ENCODE data around the gene SSRP1.
A peak's percentile ranks its signal among the peaks of the same experiment; 100 is the strongest.
"Not testable (repeated sequence)": the region's sequence is repeated elsewhere in the genome, so short reads cannot be mapped to it uniquely, and the experiment has no call there.

The SSRP1 gene, protein sequence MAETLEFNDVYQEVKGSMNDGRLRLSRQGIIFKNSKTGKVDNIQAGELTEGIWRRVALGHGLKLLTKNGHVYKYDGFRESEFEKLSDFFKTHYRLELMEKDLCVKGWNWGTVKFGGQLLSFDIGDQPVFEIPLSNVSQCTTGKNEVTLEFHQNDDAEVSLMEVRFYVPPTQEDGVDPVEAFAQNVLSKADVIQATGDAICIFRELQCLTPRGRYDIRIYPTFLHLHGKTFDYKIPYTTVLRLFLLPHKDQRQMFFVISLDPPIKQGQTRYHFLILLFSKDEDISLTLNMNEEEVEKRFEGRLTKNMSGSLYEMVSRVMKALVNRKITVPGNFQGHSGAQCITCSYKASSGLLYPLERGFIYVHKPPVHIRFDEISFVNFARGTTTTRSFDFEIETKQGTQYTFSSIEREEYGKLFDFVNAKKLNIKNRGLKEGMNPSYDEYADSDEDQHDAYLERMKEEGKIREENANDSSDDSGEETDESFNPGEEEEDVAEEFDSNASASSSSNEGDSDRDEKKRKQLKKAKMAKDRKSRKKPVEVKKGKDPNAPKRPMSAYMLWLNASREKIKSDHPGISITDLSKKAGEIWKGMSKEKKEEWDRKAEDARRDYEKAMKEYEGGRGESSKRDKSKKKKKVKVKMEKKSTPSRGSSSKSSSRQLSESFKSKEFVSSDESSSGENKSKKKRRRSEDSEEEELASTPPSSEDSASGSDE

DNA sequence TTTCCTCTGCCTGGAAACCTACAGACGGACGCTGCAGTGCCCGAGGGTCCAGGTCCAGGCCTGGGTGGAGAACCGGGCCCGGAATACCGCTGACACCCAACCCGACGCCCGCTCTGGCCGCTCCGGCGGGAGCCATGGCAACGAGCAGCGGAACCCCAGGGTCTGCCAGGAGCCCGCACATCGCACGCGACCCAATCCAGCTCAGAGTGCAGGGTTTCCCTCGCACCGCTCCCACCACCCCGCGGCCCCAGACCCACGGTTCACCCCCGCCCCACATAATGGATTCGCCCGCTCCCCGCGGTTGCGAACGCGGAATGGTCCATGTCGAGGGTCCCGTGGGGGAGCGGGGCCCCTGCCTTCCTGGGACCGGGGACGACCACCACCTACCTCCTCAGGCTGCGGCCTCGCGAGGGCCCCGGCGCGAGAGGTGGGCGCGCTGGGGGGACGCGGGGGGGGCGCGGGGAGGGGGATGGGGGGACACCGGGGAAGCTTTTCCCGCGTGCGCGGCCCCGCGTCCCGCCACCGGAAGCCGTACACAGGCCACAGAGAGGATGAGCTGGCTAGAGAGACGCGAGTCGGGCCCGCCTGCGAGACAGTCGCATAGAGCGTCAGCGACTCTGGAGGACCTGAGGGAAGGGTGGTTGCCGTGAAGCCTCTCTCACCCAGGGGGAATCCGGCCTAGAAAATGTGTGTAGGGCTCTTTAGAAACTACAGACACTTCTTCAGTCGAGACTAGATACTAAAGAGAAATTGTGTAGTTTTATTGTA, at the start of gene SSRP1:
Gene SSRP1 (minus strand): TSS at position 550 of the 768 bp plus-strand sequence. CDS start 771 bp downstream, outside the sequence.
- DNase-seq = peak; percentile 91

DNA sequence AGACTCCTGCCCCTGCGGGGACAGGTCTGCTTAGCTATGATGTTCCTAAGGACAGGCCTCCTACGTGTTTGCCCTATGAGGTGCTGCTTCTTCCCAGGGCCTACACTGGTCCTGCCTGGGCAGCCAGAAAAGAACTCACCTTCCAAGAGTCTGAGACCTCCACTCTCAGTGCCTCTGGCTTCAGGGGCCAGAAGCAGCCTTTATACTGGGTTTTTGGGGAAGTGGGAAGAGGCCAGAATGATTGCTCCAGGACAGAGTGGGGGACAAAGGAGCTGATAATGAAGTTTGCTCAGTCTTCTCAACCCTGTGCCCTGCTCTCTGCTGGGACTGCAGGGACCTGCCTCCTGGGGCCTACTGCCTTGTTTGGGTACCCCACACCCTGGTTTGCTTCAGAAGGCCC, 45.3 kb upstream of the SSRP1 start, which contains the start of gene PRG3:
Gene PRG3 (minus strand): TSS at position 176 of the 400 bp plus-strand sequence. CDS start 442 bp downstream, outside the sequence.
- no peak for DNase-seq

- DNase-seq = no peak
These were observed 44.0 kb upstream of the SSRP1 start for GRCh38 chr11:57379732-57380131.

DNA sequence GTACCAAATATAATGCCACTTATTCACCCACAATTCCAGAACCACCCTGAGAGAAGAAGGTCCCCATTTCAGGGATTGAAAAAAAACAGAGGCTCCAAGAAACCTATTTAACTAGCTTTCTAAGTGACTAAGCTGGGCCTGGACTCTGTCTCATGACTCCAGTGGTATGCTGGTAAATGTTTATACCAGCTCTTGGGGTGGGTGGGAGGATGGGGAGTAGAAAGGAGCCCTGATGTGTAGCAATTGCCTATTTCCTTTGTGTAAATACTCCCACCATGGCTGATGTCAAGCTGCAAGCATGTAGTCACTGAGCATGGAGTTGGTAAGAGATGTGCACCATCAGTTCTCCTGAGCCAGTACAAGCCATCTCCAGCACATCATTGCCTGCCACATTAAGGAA, 42.5 kb upstream of the SSRP1 start:
- DNase-seq = no peak

GRCh38 chr11:57377107-57377506, 41.4 kb upstream of the SSRP1 start:
- DNase-seq = no peak

- DNase-seq = no peak
These were observed 40.7 kb upstream of the SSRP1 start for GRCh38 chr11:57376095-57377090.

- no peak for DNase-seq
These were observed 39.8 kb upstream of the SSRP1 start for GRCh38 chr11:57375490-57375889.

GRCh38 chr11:57374966-57375365, 39.3 kb upstream of the SSRP1 start:
- DNase-seq = no peak

DNA sequence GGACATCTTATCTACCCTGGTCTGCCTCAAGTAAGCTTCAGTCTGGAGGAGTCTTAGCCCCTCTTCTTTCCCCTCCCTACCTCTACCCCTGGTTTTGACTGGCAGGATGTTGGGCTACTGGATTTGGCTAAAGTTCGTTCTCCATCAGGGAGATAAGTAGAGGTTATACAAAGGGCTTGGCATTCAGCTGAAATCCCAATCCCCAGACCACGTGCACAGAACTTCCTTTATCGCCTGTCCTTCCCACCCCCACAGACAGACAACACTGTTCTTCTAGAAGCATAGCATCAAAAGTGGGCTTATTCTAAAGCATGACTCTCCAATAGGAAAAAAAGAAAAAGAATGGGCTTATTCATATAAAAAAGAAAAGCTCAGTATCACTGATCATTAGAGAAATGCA, 37.5 kb upstream of the SSRP1 start:
- no peak for DNase-seq

DNA sequence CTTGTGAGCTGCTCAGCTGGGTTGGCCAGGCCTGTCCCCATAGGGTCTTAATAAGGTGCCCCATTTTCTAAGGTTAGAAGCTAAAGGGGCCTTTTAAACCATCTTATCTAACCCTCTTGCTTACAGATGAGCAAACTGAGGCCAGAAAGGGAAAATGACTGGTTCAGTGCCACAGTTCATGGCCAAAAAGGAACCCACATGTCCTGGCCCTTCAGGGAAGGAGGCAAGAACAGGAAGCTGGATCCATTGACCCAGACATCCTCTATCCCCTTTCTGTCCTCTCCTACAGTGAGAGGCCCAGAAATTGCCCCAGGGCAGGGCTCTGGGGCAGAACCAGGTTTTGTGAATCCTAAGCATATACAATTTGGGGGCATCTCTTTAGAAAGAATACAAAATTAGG, 35.2 kb upstream of the SSRP1 start:
- no peak for DNase-seq

DNA sequence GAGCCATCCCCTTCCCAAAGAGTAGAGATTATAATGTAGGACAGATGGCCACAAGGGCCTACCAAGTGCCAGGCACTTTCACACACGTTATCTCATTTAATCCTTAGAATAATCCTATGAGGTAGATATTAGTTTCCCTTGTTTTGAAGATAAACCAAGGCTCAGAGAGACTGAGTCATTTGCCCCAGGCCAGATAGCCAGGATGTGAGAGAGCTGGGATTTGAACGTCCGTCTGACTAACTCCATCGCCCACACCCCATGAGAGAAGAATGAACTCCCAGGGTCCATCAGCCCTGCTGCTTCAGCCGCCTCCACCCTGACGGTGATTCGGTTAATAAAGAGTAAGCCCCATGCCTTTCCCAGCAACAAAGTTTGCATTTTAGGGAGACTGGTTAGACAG, 34.6 kb upstream of the SSRP1 start:
- DNase-seq = no peak

DNA sequence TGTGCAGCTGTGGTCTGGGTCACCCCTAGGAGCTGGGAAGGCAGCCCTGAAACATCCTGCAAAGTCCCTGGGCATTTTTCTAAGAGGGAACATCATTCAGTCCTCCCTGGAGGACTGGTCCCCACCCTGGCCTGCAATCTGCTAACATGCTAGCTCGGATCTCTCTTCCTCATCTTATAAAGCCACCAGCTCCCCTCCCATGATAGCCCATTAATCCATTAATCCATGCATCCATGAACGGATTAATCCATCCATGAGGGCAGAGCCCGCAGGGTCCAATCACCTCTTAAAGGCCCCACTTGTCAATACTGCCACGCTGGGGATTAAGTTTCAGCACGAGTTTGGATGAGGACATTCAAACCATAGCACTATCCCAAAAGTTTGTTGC, 33.1 kb upstream of the SSRP1 start:
- no peak for DNase-seq

- DNase-seq = no peak
These were observed 32.6 kb upstream of the SSRP1 start for GRCh38 chr11:57368106-57368844.

DNA sequence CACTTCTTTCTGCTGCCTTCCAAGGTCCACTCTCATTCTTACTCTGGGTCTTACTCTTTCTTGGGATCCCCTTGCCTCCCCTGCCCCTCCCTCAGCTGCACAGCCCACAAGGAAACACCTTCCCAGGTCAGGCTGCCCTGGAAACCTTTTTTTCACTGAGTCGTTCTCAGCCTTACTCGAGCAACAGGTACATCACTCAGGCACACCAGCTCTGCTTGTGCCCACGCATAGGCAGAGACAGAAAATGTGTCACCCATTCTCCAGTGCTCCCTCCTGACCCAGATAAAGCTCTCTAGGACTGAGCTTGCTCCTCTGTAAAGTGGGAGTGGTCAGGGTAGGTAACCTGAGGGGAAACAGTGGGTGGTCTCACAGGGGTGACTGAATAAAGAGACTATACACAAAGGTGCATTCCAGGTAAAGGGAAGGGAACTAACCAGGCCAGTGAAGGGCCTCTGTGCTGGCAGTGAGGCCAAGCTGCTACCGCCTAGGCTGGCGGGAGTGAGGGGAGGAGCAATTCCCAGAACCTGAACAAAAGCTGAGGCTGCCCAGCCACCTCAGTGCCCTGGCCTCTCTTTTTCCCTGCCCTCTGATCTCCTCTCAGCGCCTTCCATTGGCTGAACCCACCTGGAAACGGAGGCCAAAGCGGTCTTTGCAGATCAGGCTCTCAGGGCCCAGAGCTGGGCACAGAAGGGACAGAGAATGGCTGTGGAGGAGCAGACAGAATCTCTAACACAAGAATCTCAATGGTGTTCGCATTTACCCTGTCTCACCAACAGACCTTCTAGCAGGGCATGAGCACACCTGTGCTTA, 29.4 kb upstream of the SSRP1 start:
- no peak for DNase-seq

- no peak for DNase-seq
These were observed 27.7 kb upstream of the SSRP1 start for GRCh38 chr11:57363131-57364080.

DNA sequence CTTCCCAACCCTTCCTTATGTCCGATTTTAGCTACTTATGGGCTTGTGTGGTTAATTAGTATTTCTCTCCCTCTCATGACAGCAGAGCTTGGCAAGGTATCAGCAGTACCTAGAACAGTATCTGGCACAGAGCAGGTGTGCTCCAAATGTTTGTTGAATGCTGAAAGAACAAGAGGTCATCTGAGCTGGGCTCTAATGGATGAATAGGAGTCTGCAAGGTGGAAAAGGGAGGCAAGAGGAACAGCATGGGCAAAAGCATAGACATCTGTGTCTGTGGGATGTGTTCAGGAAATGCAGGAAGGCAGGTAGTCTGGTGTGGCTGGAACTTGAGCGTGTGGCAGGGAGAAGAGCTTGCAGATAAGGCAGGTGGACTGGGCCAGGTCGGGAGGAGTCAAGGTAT, 26.2 kb upstream of the SSRP1 start:
- no peak for DNase-seq

DNA sequence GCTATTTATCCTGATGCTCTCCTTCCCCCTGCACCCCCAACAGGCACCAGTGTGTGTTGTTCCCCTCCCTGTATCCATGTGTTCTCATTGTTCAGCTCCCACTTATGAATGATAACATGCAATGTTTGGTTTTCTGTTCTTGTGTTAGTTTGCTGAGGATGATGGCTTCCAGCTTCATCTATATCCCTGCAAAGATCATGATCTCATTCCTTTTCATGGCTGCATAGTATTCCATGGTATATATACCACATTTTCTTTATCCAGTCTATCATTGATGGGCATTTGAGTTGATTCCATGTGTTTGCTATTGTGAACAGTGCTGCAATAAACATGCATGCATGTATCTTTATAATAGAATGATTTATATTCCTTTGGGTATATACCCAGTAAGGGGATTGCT, 25.7 kb upstream of the SSRP1 start:
- not testable (repeated sequence) for DNase-seq

DNA sequence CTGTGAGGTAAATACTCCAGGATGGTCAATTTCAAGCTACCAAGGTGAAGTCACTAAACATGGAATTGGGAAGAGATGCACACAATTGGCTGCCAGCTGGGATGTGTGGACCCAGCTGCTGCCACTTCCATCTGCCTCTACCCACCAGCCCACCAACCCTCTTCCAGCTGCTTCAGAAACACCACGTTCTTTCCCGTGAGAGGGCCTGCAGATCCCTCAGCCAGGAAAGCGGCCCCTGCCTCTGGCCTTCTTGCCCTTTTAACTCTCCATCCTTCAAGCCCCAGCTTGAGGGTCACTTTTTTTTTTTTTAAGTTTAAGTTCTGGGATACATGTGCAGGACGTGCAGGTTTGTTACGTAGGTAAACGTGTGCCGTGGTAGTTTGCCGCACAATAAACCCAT, 25.3 kb upstream of the SSRP1 start:
- no peak for DNase-seq
